ENCODE measurements around the gene NLK.
"Not testable (repeated sequence)": the region's sequence is repeated elsewhere in the genome, so short reads cannot be mapped to it uniquely, and the experiment has no call there.

The NLK gene

DNA sequence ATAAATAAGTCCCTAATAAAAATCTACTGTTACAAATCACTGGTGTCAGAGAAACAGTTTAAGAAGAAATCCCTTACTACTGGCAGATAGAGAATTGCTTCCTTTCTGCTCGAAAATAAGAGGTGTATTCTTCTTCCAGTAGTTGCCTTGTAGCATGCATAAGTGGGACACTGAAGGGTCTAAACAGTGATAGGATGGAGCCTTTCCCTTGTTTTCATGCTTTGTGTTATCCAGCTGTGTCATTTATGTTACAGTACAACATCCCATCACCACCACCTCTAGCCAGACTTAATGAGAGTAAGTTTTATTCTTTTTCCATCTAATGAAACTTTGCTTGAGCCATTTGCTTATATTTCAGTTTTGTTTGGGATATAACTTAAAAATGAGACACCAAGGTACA, 54.3 kb downstream of the NLK start:
- TF ChIP-seq CTCF (IDR thresholded peaks at IDR 0.05; ENCODE audit: insufficient read depth, low read depth, low read length, missing control alignments), result no peak
- no peak overlapping the region for H3K4me3 ChIP-seq (ENCODE audit: low read depth, low read length)
- no peak for DNase-seq (ENCODE audit: low read depth)

GRCh38 chr17:28097254-28097653, 54.8 kb downstream of the NLK start:
- no peak for DNase-seq (ENCODE audit: low read depth)
- H3K4me3 ChIP-seq (ENCODE audit: low read depth, low read length), result no peak overlapping the region
- TF ChIP-seq CTCF (IDR thresholded peaks at IDR 0.05; ENCODE audit: insufficient read depth, low read depth, low read length, missing control alignments), result no peak

GRCh38 chr17:28097901-28098300, 55.4 kb downstream of the NLK start:
- H3K4me3 ChIP-seq (ENCODE audit: low read depth, low read length), result no peak overlapping the region
- peak; percentile 31 for DNase-seq (ENCODE audit: low read depth)
- no peak for TF ChIP-seq CTCF (IDR thresholded peaks at IDR 0.05; ENCODE audit: insufficient read depth, low read depth, low read length, missing control alignments)

DNA sequence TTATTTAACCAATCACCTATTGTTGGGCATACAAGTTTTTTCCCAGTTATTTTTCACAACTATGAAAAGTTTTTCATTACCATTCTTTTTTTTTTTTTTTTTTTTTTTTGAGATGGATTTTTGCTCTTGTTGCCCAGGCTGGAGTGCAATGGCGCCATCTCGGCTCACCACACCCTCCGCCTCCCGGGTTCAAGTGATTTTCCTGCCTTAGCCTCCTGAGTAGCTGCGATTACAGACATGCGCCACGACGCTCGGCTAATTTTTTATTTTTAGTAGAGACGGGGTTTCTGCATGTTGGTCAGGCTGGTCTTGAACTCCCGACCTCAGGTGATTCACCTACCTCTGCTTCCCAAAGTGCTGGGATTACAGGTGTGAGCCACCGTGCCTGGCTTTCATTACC, 56.1 kb downstream of the NLK start:
- not testable (repeated sequence) for DNase-seq (ENCODE audit: low read depth)

DNA sequence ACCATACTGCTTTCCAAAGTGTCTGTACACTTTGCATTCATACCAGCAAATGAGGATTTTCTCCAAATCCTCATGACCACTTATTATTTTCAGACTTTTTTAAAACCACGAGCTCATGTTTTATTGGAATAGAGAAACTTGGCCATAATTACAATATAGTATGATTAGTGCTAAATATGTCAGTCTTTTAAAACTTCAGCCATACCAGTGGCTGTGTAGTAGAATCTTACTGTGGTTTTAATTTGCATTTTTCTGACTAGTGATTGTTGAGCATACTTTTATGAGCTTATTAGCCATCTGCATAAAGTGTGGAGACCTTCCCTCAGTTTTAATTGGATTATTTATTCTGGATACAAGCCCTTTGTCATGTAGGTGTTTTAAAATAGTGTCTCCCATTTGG, 57.8 kb downstream of the NLK start:
- H3K4me3 ChIP-seq (ENCODE audit: low read depth, low read length), result no peak overlapping the region
- TF ChIP-seq CTCF (IDR thresholded peaks at IDR 0.05; ENCODE audit: insufficient read depth, low read depth, low read length, missing control alignments), result no peak

More for the DNA sequence above, 56.1 kb downstream of the NLK start:
- not testable (repeated sequence) for H3K4me3 ChIP-seq (ENCODE audit: low read depth, low read length)

GRCh38 chr17:28100936-28101335, 58.5 kb downstream of the NLK start:
- no peak for TF ChIP-seq CTCF (IDR thresholded peaks at IDR 0.05; ENCODE audit: insufficient read depth, low read depth, low read length, missing control alignments)
- DNase-seq (ENCODE audit: low read depth), result no peak
- no peak overlapping the region for H3K4me3 ChIP-seq (ENCODE audit: low read depth, low read length)

More for the DNA sequence above, 57.8 kb downstream of the NLK start:
- DNase-seq (ENCODE audit: low read depth), result no peak

GRCh38 chr17:28101919-28102318, 59.4 kb downstream of the NLK start:
- no peak for DNase-seq (ENCODE audit: low read depth)
- no peak for TF ChIP-seq CTCF (IDR thresholded peaks at IDR 0.05; ENCODE audit: insufficient read depth, low read depth, low read length, missing control alignments)
- H3K4me3 ChIP-seq (ENCODE audit: low read depth, low read length), result no peak overlapping the region

All from GM12865 (cell line).